22Rv1 (cell line): ENCODE results near the gene LAMA3.

ENCODE experiments used
- CTCF ChIP-seq: fragments of 450-650 bp; IDR thresholded peaks from 2 replicates; pipeline ENCODE4 v1.5.1; 2017; ENCODE audit warnings: mild to moderate bottlenecking
- ZFX ChIP-seq: fragments of 450-650 bp; IDR thresholded peaks from 2 replicates; pipeline ENCODE4 v1.6.1; 2017; ENCODE audit warnings: antibody characterized with exemption, borderline replicate concordance

GRCh38 chr18:23951206-23951605, 262.0 kb downstream of the LAMA3 start:
- TF ChIP-seq CTCF, result no peak
- TF ChIP-seq ZFX, result no peak
